GM21367 (cell line): ENCODE results near the gene APOL6.

Experiments used
- ATAC-seq: cut with Tn5 transposase; IDR thresholded peaks from one replicate; pipeline ENCODE4 v1.9.1; 2021; ENCODE audit not compliant: unreplicated experiment

Gene APOL6

DNA sequence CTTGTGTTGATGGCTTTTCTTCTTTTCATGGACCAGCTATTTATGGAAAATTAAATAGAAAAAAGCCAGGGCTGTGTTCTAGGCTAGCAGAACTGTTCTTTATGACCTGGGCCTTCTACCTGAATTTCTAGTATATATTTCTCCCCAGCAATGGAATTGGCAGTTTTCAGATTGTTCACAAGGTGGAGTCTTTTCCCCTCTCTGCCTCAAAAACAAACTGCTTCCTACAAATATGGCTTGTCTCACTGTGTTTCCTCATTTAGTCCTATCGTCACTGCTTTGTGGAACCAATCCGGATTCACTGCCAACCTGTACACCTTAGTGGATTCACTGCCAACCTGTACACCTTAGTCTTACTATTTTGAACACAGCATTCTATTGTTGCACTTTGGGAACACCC lies 64.4 kb downstream of the APOL6 start:
- ATAC-seq, result no peak

DNA sequence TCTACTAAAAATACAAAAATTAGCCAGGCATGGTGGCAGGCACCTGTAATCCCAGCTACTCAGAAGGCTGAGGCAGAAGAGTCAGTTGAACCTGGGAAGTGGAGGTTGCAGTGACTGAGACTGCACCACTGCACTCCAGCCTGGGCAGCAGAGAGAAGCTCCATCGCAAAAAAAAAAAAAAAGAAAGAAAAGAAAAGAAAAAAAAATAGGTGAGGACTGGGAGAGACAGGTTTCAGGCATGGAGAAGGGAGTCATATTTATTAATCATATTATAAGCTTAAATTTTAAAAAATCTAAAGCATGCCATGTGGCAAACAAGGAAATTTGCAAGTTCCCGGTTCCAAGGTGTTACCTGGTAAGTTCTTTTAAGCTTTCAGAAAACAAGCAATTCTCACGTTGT lies 69.3 kb downstream of the APOL6 start, which contains the start of gene APOL5:
Gene APOL5 (plus strand): TSS at position 301 of the 400 bp plus-strand sequence. CDS start 0 bp downstream, at position 301.
- no peak for ATAC-seq
